GM20431 (cell line): ENCODE results near the gene PROK1.
"Not testable (repeated sequence)": the region's sequence is repeated elsewhere in the genome, so short reads cannot be mapped to it uniquely, and the experiment has no call there.

Source experiments
- in situ Hi-C: fragments of 300-500 bp; cut with MseI, MboI; formaldehyde crosslinking; loops from one replicate; pipeline ENCODE4 v1.15.0; 2020; ENCODE audit warnings: low sequenced_read_pairs; ENCODE audit not compliant: unreplicated experiment

The PROK1 gene

DNA sequence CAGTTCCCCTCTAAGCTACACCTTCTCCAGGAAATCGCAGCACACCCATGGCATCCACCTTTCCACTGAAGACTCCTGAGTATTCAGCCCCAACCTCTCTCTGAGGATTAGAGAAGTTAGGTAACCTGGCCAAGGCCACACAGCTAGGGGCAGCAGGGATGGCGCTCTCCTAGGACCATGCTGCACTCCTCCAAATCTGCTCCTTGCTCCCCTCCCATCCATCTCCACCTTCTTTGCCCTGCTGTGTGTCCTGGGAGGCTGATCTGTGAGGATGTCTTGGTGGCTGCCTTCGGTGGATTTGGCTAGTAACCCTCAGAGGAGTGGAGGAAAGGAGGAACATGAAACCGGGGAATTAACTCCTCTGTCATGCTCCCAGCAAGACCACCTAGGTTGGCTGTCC is 20.0 kb upstream of the PROK1 start:
- in situ Hi-C loops, result no loop called here

DNA sequence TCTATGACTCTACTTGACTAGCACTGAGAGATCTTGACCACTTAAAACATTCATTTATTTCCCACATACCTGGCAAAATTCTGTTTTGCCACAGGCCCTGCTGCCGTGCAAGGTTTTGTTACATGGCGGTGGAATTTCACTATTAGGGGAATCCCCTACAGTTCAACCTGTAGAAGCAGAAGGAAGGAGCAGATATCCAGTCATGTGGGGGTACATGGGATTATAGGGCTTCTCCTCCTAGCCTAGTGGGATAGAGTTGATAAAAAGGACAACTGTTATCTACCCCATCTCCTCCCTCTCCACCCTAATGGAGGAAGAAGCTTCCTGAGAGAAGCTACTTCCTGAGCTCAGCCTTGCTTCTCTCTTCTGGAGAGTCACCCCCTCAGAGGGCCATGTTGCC is 17.7 kb upstream of the PROK1 start:
- in situ Hi-C loops, result no loop called here

DNA sequence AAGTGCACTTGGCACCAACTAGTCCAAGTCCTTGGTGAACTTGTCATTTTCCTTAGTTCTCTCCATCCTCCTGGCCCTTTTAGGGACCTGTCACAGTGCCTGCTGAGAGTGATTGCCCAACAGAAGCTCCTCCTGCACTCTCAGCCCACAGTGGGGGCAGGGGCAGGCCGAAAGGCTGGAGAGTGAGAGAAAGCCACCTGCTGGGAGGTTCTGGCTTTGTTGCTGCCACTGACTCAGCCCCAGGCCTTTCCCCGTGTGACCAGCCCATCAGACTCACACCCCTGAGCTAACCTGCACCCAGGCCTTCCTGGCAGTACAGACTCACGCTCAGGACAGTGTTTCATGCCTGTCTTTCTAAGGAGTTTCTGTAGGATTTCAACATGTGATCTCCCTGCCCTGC is 17.1 kb upstream of the PROK1 start:
- in situ Hi-C loops, result no loop called here

DNA sequence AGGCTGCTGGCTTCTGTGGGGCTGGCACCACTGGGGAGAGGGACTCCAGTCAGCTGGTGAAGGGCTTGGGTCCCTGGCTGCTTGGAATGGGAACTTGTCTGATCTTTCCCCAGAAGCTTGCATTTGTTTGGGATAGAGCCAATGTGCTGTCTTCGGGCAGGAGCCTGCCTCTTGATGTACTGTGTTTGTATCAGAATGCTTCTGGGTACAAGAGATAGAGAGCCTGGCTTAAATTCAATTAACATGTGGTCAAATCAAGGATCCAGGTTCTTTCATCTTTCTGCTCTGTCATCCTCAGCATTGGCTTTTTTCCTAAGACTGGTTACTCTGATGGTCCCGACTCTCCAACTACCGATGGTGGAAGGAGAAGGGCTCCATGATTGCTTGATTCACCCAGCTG is 16.0 kb upstream of the PROK1 start:
- in situ Hi-C loops, result no loop called here

DNA sequence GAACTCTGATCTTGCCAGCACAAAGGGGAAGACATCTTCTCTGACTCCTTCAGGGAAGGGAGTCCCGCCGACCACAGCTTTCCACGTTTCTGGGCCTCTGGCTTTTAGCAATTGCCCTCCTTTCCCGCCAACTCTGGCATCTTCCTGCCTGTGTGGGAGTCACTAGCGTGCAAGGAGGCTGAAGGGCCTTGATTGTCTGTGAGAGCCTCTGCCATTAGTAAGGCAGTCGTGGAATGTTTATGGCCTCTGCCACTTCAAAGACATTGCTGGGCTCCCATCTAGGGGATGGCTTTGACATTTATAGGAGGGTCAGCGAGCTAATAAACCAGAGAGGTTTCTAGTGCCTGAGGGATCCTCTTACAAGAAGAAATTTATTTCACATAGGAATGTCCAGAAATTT is 14.3 kb upstream of the PROK1 start:
- in situ Hi-C loops, result no loop called here

DNA sequence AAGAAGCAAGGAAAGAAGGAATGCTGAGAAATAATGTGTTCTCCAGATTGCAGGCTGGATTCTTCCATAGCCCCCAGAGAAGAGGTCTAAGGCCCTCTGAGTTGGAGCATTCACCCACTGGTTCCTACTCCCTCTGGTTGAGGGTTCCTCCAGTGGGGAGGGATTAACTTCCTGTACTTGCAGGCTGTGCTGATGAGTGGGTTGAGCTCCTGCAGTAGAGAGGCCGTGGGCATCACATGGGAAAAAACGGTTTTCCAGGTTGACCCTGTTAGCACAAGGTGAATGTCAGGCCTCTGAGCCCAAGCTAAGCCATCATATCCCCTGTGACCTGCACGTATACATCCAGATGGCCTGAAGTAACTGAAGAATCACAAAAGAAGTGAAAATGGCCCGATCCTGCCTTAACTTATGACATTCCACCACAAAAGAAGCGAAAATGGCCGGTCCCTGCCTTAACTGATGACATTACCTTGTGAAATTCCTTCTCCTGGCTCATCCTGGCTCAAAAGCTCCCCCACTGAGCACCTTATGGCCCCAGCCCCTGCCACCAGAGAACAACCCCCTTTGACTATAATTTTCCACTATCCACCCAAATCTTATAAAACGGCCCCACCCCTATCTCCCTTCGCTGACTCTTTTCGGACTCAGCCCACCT is 13.2 kb upstream of the PROK1 start:
- in situ Hi-C loops, result not testable (repeated sequence)

DNA sequence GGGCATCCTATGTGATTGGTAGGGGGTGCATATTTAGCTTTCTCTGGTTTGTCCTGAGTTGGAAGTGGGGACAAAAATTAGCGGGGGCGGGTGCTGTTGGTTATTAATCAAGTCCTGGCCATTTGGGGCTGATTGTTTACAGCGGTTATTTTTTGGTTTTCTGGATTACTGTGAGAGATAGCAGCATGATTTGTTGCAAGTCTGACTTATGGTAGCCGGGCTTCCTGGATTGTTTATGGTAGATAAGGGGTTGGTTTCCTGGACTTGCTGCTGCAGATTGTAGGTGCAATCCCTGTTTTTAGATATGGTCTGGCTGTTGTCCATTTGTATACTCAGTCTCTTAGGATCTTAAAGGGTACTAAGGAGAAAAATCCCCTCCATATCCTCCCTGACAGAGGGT is 12.1 kb upstream of the PROK1 start:
- in situ Hi-C loops, result no loop called here

DNA sequence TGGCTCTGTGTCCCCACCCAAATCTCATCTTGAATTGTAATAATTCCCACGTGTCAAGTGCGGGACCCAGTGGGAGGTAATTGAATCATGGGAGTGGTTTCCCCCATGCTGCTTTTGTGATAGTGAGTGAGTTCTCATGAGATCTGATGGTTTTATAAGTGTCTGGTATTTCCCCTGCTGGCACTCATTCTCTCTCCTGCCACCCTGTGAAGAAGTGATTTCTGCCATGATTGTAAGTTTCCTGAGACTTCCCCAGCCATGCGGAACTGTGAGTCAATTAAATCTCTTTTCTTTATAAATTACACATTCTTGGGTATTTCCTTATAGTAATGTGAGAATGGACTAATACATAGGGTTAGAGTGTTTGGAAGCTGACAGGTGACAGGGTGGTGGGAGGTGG is 11.1 kb upstream of the PROK1 start:
- in situ Hi-C loops, result not testable (repeated sequence)

DNA sequence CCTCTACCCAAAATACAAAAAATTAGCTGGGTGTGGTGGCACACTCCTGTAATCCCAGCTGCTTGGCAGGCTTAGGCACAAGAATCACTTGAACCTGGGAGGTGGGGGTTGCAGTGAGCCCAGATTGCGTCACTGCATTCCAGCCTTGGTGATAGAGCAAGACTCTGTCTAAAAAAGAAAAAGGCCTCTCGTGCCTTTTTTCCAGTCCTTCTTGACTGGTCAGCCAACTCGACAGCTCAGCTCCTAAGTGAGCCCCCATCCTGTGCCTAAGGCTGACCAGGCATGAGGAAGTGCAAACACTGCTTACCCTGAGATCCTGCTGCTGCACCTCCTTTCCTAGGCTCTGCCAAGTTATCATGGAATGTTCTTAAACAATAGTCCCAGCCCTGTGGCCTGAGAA is 10.1 kb upstream of the PROK1 start:
- in situ Hi-C loops, result no loop called here

DNA sequence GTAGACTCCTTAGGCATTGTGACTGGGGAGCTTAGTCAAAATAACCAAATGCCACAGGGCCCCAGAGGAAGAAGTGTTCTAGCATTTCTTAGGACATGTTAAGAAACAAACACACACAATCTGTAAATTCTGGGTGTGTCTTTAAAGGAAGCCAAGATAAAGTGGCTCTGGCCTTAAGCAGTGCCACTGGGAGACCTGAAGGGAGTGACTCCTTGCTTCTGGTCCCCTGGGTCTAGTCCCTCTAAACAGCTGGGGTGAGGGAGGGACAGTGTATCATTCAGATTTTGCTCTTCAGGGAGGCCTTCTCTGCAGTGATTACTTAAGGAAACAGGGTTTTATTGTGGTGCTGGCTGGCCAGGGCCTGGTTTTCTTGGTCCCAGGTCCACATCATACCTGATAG is 9.1 kb upstream of the PROK1 start:
- in situ Hi-C loops, result no loop called here

DNA sequence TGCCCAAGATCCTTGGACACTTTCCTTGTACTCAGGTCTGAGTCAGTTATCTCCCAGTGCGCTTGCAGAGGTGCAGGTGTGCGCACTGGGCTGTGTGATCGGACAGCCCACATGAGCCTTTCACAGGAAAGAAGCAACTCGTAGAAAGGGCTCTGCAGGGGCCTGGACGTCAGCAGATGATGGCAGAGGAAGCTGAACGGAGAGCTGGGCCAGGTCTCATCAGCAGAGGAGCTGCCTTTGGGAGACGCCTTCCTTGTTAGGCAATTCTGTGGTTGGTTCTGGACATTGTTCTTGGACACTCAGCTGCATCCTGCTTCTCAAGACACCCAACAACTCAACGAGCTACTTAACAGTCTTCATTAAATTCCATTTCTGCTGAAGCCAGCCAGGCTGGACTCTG is 7.5 kb upstream of the PROK1 start:
- in situ Hi-C loops, result no loop called here

DNA sequence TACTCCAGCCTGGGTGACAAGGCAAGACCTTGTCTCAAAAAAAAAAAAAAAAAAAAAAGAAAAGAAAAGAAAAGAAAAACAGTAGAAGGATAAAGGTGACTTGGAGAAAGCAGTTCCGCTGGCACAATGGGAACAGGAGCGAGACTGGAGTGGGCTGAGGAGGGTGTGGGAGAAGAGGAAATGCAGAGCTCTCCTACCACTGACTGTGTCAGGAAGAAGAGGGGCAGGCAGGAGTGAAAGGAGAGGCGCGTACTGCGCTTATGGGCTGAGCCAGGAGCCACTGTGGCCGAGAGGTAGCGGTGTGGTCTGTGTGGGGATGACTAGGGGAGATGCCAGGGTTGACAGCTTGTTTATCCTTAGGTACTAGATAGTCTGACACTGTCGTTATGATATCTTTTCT is 6.4 kb upstream of the PROK1 start:
- in situ Hi-C loops, result no loop called here

DNA sequence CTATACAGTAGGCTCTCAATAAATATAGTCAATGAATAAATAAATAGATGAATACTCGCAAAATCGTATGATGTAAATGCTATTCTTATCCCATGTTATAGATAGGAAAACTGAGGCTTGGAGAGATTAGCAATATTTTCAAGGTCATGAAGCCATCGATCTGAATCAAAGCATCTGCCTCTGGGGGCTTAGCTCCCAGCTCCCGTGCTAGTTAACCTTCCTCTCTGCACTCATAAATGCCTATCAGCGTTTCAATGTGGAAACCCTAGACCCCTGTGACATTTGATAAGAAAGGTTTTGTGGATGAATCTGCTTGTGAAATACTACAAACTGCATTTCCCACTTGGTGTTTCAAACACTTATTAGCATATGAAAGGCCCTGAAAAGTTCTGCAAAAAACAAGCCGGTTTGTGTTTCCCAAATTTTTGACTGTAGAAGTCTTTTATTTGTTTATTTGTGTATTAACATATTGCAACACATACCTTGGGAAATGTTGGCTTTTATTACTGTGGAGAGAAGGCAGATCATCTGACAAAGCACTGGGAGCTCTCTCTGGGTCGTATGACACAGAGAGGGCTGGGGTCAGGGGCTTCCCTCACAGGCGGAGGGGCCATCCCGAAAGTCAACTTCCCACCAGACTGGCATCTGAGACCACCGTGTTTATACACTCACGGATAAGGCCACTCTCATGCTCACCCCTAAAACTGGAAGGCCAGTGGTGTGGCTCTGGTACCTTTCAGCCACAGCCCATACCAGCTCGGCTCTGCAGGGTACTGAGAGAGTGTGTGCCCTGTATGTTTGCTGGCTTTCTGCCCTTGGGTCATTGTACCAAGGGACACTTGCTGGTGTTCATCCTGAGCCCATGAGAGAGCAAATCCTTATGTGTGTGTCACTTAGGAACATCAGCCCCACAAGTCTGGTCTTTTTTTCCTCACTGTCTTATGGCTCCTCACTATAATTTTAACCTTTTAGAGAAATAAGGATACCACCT is 993 bp upstream of the PROK1 start:
- in situ Hi-C loops, result loop anchor here (10.0 kb wide), 1 partner anchor 245 kb away; no protein-coding TSS in a partner anchor

DNA sequence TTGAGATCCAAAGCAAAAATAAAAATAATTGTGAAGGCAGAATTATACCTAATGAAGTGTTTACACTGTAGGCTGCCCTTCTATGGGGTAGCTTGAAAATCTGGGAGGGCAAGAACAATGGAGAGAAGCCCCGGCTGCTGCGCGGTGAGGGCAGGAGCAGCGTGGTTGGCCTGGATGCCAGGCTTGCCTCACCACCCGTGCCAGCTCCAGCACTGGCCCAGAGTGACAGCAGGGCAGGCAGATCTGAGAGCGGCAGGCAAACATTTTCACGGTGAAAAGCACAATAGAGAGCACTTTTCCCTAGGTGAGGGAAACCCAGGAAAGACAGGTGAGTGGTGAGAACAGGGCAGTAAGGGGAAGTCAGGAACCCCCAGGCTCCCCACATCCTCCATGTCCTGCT is 1.4 kb downstream of the PROK1 start:
- in situ Hi-C loops, result loop anchor here (10.0 kb wide), 1 partner anchor 248 kb away; no protein-coding TSS in a partner anchor

DNA sequence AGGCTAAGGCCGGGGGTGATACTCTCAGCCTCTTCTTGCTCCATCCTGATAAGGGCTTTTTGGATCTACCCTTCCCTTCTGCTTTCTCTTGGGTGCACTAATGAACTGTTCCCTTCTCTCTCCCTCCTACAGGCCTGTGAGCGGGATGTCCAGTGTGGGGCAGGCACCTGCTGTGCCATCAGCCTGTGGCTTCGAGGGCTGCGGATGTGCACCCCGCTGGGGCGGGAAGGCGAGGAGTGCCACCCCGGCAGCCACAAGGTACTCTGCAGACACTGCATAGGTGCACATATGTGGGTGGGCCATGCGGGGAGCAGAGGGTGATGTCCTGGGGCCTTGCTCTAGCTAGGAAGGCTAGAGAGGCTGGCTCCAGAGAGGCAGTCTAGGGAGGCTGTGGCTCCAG is 2.9 kb downstream of the PROK1 start:
- in situ Hi-C loops, result loop anchor here (10.0 kb wide), 1 partner anchor 249 kb away; no protein-coding TSS in a partner anchor

DNA sequence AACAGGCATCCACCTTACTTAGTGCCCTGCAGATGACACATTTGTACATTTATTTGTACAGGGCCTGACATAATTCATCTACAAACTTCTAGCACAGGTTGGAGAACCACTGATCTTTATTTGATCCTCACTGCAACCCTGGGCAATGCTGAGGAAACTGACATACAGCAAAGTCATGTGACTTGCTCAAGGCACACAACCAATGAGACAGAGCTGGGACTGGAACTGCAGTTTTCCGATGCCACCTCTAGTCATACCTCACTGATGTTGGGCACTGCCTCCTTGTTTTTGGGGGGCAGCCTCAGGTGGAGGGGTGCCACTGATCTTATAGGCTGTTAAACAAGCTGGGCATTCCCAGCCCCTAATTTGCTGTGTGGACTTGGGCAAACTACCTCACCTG is 3.4 kb downstream of the PROK1 start:
- in situ Hi-C loops, result loop anchor here (10.0 kb wide), 1 partner anchor 250 kb away; no protein-coding TSS in a partner anchor

DNA sequence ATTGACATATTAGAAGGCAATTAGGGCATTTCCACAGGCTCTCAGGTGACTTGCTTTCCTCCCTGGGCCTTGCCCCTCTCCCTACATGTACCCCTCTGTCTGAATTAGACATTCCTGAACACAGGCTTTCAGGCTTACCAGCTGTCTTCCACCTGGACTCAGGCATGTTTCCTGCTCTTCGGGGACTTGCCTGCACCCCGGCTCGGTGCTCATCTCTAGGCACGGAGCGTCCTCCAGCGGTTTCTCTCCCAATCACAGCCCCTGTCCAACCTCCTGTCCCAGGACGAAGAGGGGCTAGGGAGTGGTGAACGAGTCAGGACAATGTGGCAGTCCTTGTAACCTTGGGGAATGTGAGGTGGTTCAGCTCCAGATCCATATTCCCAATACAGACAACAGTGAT is 4.2 kb downstream of the PROK1 start:
- in situ Hi-C loops, result loop anchor here (10.0 kb wide), 1 partner anchor 250 kb away; no protein-coding TSS in a partner anchor

DNA sequence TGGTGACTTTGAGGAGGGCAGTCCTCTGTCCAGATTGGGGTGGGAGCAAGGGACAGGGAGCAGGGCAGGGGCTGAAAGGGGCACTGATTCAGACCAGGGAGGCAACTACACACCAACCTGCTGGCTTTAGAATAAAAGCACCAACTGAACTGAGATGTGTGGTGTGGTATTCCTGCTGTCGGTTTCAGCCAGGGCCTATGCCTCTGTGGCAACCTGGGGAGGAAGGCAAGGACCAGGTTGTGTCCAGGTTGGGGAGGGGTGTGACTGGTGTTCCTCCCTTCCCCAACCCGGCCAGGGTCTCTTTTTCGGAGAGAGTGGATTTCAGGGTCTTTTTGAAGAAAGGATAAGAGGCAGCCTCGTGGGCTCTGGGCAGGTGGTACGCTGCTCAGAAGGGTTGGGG is 6.3 kb downstream of the PROK1 start:
- in situ Hi-C loops, result loop anchor here (10.0 kb wide), 1 partner anchor 252 kb away; no protein-coding TSS in a partner anchor

DNA sequence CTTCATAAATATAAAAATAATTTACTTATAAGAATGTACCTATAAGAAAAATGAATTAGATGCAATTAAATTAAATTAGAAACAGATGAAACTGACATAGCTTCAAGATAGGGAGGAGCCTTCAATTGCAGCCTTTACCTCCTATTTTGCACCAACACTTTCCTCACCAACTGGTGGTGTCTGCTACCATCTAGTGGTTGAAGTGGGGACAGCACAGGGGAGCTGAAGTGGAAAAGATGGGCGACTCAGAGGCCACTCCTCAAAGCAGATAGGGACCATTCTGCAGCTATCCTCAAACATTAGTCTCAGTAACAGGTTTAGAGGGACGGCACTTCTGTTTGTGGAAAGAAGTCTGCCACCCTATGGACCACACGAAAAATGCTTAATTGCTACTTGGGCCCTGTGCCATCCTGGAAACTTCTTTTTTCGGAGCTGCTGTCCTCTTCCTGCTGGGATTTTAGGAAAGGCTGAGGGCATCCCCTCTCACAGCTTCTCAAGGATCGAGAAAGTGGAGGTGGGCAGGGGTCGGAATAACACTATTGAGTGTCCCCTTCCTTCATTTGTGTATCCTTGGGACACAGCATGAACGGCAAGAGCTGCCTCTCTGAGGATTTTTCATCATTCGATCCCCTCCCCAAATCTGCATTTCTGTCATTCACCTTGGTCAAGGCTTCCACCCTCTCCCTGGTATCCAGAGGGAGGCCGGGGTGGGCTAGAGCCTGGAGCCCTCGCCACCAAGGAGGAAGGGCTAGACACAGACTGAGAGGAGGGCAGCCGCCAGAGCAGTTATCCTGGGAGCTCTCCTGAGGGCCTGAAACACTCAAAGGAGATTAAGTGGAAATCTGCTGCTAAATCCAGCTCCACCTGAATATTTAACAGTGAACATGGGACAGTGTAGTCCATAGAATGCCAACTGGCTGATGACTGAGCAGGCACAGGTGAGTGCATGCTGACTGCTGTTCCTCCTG is 9.6 kb downstream of the PROK1 start:
- in situ Hi-C loops, result no loop called here

DNA sequence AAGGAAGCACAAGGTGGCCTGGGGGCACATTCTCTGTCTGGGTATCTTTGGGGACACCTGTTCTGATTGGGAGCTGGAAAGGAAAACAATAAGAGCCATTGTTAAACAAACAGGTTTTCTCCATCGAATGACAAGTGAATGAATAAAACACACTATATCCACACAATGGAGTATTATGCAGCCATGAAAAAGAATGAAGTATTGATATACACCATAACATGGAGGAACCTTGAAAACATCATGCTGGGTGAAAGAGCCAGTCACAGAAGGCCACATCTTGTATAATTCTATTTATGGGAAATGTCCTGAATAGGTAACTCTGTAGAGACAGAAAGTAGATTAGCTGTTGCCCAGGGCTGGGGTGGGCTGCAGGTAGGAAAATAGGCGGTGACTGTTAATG is 11.1 kb downstream of the PROK1 start:
- in situ Hi-C loops, result no loop called here
